Measurements from ENCODE around the gene STXBP6.

- TF ChIP-seq CTCF (IDR thresholded peaks at IDR 0.05; ENCODE audit: insufficient read depth, low read length, poor library complexity, severe bottlenecking) = no peak
- no peak for TF ChIP-seq EZH2phosphoT487 (conservative IDR thresholded peaks at IDR 0.05; ENCODE audit: low read length)
These were observed 181.6 kb downstream of the STXBP6 start for GRCh38 chr14:24868389-24868788.

Measured in SU-DHL-6 (cell line).